Activated naive CD8-positive, alpha-beta T cell (primary cell): ENCODE measurements around the gene PPP1R12C.
"Not testable (repeated sequence)": the region's sequence is repeated elsewhere in the genome, so short reads cannot be mapped to it uniquely, and the experiment has no call there.

Experiments used
- H3K27ac Mint-ChIP-seq: one replicate; pipeline ENCODE4 v1.8.0; 2021; ENCODE audit warnings: mixed read lengths
- H3K27me3 Mint-ChIP-seq: one replicate; pipeline ENCODE4 v1.8.0; 2021; ENCODE audit warnings: mixed read lengths
- H3K36me3 Mint-ChIP-seq: one replicate; pipeline ENCODE4 v1.8.0; 2021; ENCODE audit warnings: mixed read lengths
- H3K4me1 Mint-ChIP-seq: one replicate; pipeline ENCODE4 v1.8.0; 2021; ENCODE audit warnings: low read depth, mixed read lengths
- H3K4me3 Mint-ChIP-seq: one replicate; pipeline ENCODE4 v1.8.0; 2021; ENCODE audit warnings: mild to moderate bottlenecking, mixed read lengths
- H3K9me3 Mint-ChIP-seq: one replicate; pipeline ENCODE4 v1.8.0; 2021; ENCODE audit warnings: low read depth, mixed read lengths

PPP1R12C gene

DNA sequence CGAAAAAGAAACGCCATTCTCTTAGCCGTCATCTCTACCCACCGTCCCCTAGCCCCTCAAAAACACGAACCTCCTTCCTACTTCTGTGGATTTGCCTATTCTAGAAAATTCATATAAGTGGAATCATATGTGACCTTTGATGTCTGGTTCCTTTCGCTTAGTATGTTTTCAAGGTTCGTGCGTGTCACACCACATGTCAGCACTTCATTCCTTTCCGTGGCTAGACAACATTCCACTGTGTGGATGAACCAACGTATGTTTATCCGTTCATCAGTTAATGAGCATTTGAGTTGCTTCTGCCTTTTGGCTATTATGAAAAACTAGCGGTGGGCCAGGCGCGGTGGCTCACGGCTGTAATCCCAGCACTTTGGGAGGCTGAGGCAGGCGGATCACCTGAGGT, 14.0 kb upstream of the PPP1R12C start:
- Mint-ChIP-seq H3K27ac (no peak overlapping the region), H3K9me3 (no peaks in the 10 kb centered on the region), H3K4me1 (no peaks in the 10 kb centered on the region), H3K27me3 (peaks cover 34% of the 10 kb centered on the region), H3K36me3 (no peaks in the 10 kb centered on the region), H3K4me3 (no peak overlapping the region)

DNA sequence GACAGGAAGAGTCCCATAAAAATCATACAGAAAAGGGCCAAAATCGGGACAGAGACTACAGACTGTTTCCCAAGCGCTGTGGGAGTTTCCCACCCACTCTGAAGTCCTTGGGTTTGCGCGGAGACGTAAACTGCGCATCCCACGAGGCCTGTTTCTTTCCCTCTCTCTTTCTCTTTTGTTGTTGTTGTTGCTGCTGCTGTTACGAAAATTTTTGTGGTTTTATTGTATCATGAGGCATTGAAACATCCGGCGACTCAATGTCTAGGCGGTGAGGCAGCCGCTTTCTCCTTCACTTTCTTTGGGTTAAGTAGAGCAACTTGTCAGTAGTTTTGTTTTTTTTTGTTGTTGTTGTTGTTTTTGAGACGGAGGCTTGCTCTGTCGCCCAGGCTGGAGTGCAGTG, 1.6 kb upstream of the PPP1R12C start:
- no peaks in the 10 kb centered on the region for H3K9me3 Mint-ChIP-seq
- no peak overlapping the region for H3K27ac Mint-ChIP-seq
- no peaks in the 10 kb centered on the region for H3K36me3 Mint-ChIP-seq
- peaks cover 29% of the 10 kb centered on the region for H3K4me1 Mint-ChIP-seq
- peak overlapping the region; percentile 98 for H3K4me3 Mint-ChIP-seq
- H3K27me3 Mint-ChIP-seq = peaks cover 8% of the 10 kb centered on the region

DNA sequence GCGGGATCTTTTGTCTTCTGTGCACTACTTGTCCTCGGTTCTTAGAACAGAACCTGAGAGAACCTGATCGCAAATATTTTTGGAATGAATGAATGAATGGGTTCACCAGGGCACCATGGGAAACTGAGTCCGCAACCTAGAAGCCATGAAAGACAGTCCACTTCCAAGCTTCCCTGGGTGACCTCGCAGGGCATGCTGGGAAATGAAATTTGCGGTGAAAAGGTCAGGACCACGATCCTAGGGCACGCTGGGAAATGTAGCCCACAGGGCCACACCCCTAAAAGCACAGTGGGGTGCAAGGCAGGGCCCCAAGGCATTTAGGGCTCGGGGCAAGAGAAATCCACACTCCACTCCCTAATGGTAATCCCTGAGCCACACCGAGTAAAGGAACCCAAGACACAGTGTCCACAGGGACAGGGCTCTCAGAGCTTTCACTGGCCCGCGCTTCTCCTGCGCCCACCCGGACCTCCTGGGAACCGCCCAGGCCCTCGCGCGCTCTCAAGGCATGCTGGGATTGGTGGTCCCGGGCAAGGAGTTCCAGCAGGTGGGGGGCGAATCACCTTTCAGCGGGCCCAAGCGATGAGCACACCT, 1.1 kb upstream of the PPP1R12C start:
- Mint-ChIP-seq H3K4me1 (peaks cover 29% of the 10 kb centered on the region), H3K36me3 (no peaks in the 10 kb centered on the region), H3K27me3 (peaks cover 2% of the 10 kb centered on the region), H3K4me3 (peak overlapping the region; percentile 98), H3K27ac (no peak overlapping the region), H3K9me3 (no peaks in the 10 kb centered on the region)

DNA sequence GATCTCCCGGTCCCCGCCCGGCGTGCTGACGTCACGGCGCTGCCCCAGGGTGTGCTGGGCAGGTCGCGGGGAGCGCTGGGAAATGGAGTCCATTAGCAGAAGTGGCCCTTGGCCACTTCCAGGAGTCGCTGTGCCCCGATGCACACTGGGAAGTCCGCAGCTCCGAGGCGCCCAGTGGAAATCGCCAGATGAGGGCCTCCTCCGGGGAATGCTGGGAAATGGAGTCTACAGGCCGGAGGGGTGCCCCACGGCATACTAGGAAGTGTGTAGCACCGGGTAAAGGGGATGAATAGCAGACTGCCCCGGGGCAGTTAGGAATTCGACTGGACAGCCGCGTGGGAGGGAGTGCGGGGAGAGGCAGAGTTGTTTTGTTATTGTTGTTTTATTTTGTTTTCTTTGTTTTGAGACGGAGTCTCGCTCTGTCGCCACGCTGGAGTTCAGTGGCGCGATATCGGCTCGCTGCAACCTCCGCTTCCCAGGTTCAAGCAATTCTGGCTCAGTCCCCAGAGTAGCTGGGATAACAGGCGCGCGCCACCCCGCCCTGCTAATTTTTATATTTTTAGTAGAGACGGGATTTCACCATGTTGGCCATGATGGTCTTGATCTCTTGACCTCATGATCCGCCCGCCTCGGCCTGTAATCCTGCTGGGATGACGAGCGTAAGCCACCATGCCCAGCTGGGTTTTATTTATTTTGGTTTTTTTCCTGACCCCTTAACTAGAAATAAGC, 390 bp upstream of the PPP1R12C start:
- H3K36me3 Mint-ChIP-seq = no peaks in the 10 kb centered on the region
- H3K4me1 Mint-ChIP-seq = peaks cover 29% of the 10 kb centered on the region
- no peaks in the 10 kb centered on the region for H3K27me3 Mint-ChIP-seq
- H3K4me3 Mint-ChIP-seq = peak overlapping the region; percentile 98
- H3K9me3 Mint-ChIP-seq = no peaks in the 10 kb centered on the region
- H3K27ac Mint-ChIP-seq = peak overlapping the region; percentile 90

DNA sequence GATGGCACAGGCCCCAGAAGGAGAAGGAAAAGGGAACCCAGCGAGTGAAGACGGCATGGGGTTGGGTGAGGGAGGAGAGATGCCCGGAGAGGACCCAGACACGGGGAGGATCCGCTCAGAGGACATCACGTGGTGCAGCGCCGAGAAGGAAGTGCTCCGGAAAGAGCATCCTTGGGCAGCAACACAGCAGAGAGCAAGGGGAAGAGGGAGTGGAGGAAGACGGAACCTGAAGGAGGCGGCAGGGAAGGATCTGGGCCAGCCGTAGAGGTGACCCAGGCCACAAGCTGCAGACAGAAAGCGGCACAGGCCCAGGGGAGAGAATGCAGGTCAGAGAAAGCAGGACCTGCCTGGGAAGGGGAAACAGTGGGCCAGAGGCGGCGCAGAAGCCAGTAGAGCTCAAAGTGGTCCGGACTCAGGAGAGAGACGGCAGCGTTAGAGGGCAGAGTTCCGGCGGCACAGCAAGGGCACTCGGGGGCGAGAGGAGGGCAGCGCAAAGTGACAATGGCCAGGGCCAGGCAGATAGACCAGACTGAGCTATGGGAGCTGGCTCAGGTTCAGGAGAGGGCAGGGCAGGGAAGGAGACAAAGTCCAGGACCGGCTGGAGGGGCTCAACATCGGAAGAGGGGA, 1.1 kb downstream of the PPP1R12C start:
- peak overlapping the region; percentile 89 for H3K27ac Mint-ChIP-seq
- peaks cover 29% of the 10 kb centered on the region for H3K4me1 Mint-ChIP-seq
- no peaks in the 10 kb centered on the region for H3K27me3 Mint-ChIP-seq
- peak overlapping the region; percentile 99 for H3K4me3 Mint-ChIP-seq
- no peaks in the 10 kb centered on the region for H3K9me3 Mint-ChIP-seq
- no peaks in the 10 kb centered on the region for H3K36me3 Mint-ChIP-seq

DNA sequence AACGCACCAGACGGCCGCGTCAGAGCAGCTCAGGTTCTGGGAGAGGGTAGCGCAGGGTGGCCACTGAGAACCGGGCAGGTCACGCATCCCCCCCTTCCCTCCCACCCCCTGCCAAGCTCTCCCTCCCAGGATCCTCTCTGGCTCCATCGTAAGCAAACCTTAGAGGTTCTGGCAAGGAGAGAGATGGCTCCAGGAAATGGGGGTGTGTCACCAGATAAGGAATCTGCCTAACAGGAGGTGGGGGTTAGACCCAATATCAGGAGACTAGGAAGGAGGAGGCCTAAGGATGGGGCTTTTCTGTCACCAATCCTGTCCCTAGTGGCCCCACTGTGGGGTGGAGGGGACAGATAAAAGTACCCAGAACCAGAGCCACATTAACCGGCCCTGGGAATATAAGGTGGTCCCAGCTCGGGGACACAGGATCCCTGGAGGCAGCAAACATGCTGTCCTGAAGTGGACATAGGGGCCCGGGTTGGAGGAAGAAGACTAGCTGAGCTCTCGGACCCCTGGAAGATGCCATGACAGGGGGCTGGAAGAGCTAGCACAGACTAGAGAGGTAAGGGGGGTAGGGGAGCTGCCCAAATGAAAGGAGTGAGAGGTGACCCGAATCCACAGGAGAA, 1.9 kb downstream of the PPP1R12C start:
- H3K27me3 Mint-ChIP-seq = no peaks in the 10 kb centered on the region
- H3K4me1 Mint-ChIP-seq = peaks cover 29% of the 10 kb centered on the region
- no peaks in the 10 kb centered on the region for H3K36me3 Mint-ChIP-seq
- H3K9me3 Mint-ChIP-seq = no peaks in the 10 kb centered on the region
- peak overlapping the region; percentile 89 for H3K27ac Mint-ChIP-seq
- H3K4me3 Mint-ChIP-seq = peak overlapping the region; percentile 99

DNA sequence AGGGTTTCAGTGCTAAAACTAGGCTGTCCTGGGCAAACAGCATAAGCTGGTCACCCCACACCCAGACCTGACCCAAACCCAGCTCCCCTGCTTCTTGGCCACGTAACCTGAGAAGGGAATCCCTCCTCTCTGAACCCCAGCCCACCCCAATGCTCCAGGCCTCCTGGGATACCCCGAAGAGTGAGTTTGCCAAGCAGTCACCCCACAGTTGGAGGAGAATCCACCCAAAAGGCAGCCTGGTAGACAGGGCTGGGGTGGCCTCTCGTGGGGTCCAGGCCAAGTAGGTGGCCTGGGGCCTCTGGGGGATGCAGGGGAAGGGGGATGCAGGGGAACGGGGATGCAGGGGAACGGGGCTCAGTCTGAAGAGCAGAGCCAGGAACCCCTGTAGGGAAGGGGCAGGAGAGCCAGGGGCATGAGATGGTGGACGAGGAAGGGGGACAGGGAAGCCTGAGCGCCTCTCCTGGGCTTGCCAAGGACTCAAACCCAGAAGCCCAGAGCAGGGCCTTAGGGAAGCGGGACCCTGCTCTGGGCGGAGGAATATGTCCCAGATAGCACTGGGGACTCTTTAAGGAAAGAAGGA, 2.8 kb downstream of the PPP1R12C start:
- Mint-ChIP-seq H3K27me3 (no peaks in the 10 kb centered on the region), H3K27ac (no peak overlapping the region)

DNA sequence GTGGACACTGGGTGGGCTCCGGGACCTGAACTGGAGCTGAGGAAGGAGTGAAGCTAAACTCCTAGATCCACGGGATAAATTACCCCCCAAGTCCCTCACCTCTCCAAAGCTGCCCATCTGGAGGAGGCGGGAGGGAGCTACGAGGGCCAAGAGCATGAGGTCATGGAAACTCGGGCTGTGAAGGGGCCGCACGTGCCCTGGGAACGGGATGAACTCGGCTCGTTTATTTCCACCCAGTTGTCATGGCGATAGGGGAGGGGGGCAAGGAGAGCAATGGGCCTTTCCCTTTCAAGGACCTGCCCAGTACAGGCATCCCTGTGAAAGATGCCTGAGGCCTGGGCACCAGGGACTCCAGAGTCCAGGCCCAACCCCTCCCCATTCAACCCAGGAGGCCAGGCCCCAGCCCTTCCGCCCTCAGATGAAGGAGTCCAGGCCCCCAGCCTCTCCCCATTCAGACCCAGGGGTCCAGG, 3.8 kb downstream of the PPP1R12C start:
- Mint-ChIP-seq H3K36me3 (no peaks in the 10 kb centered on the region), H3K27me3 (no peaks in the 10 kb centered on the region), H3K4me3 (no peak overlapping the region), H3K9me3 (no peaks in the 10 kb centered on the region), H3K4me1 (peaks cover 26% of the 10 kb centered on the region), H3K27ac (no peak overlapping the region)

More for the DNA sequence above, 2.8 kb downstream of the PPP1R12C start:
- no peaks in the 10 kb centered on the region for H3K9me3 Mint-ChIP-seq
- peak overlapping the region; percentile 99 for H3K4me3 Mint-ChIP-seq
- peaks cover 29% of the 10 kb centered on the region for H3K4me1 Mint-ChIP-seq
- H3K36me3 Mint-ChIP-seq = no peaks in the 10 kb centered on the region

DNA sequence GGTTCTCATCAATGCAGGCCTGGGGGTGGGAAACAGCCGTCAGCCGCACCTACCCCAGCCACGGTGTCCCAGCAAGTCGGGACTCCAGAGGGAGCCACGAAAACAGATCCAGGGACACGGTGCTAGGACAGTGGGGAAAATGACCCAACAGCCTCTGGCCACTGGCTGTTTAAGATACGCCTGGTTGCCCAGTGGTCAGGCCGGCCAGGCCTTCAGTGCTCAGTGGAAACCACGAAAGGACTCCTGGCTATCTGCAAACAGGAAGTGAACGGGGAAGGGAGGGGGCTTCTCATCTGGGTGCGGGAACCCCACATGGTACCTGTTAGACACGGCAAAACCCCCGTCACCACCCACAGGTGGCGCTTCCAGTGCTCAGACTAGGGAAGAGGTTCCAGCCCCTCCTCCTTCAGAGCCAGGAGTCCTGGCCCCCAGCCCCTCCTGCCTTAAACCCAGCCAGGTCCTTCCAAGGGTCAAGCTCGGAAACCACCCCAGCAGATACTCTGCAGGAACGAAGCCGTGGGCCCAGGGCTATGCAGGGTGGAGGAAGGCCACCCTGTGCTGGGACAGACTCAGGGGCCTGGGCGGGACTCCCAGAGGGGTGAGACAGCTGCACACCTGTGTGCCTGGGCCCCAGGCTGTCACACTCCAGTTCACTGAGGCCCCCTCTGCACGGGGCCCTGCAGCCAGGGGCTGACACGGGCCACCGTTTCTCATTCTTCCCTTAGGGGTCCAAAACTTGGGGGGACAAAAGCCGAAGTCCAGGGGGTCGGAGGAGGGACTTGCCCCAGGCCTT, 4.5 kb downstream of the PPP1R12C start:
- Mint-ChIP-seq H3K27me3 (no peaks in the 10 kb centered on the region), H3K27ac (no peak overlapping the region), H3K36me3 (no peaks in the 10 kb centered on the region), H3K9me3 (no peaks in the 10 kb centered on the region), H3K4me3 (no peak overlapping the region), H3K4me1 (peaks cover 22% of the 10 kb centered on the region)

DNA sequence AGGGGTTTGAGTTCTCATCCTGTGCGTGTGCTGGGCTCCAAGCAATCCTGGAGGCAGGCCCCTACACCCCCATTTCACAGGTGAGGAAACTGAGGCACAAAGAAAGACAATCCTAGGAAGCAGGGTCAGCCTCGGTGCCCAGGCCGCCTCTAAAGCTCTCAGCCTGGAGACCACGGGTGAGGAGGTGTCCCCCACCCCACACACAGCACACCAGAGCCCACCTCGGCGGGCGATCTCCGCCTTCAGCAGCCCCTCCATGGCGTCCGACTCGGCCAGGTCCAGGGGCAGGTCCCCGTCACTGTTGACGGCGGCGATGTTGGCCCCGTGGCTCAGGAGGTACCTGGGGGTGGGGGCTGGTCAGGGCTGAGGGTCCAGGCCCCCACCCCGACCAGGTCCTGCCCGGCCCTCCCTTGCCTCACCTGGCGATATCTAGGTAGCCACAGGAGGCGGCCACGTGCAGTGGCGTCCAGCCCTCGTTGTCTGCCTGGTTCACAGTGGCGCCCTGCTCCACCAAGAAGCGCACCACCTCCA, 5.1 kb downstream of the PPP1R12C start:
- Mint-ChIP-seq H3K9me3 (no peaks in the 10 kb centered on the region), H3K27me3 (no peaks in the 10 kb centered on the region), H3K4me1 (peaks cover 18% of the 10 kb centered on the region), H3K4me3 (no peak overlapping the region), H3K36me3 (no peaks in the 10 kb centered on the region), H3K27ac (no peak overlapping the region)

DNA sequence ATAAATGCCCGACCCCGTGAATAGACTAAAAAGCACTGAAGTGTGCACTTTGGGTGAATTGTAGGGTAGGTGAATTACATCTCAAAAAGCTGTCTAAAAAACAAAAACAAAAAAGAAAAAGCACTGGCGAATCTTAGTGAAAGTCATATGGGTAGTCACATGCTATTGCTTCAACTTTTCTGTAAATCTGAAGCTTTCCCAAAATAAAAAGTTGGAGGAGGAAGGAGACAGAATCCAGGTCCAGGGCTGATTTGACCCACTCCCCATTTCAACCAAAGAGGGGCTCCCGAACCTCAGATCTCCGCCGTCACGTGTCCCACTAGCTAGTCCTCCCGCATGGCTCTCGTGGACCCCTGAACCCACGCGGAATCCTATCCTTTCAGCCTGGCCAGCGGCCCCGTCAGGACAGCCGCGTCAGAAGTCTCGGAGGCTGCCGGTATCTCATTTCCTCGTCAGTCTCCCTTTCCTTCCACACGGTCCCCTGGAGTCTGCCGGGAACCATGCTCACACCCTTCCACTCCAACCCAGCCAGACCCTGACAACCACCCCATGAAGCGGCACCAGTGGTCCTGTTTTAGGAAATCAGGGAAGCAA, 6.1 kb downstream of the PPP1R12C start:
- Mint-ChIP-seq H3K4me1 (peaks cover 18% of the 10 kb centered on the region), H3K27ac (no peak overlapping the region), H3K9me3 (no peaks in the 10 kb centered on the region), H3K36me3 (peaks cover 4% of the 10 kb centered on the region), H3K27me3 (no peaks in the 10 kb centered on the region), H3K4me3 (no peak overlapping the region)

DNA sequence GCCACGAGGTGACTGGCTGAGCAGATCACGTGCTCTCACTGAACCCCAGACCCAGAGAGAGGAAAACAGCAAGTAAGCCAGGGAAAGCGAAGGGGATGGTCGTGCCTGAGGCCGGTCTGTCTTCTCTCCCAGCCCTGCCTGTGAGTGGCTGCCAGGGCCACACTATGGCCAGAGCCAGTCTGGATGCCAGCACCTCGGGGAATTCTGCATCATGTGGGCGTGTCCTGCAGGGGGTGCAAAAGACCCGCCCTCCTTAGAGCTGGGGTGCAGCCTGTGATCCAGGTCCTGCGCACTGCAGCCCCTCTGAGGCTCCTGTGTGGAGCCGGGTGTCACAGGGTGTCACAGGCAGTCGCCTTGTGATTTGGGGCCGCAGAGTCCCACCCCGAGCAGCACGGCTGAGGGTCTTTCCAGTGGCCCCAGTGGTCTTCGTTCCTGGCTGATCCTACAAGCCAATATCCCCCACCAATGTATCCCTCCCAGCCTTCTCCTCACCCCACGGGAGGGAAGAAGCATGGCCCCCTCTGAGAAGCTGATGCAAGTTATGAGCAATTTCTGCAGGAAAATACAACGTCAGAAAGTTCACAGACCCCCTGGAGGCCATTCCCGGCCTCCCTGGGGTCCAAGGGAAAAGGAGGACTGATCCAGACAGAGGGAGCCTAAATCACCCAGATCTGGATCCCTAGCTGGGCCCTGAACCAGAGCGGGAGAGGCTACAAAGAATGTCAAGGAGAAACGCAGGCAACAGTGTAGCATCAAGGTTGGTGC, 7.7 kb downstream of the PPP1R12C start:
- H3K27me3 Mint-ChIP-seq = no peaks in the 10 kb centered on the region
- peaks cover 6% of the 10 kb centered on the region for H3K4me1 Mint-ChIP-seq
- no peak overlapping the region for H3K27ac Mint-ChIP-seq
- H3K4me3 Mint-ChIP-seq = no peak overlapping the region
- H3K9me3 Mint-ChIP-seq = no peaks in the 10 kb centered on the region
- peaks cover 6% of the 10 kb centered on the region for H3K36me3 Mint-ChIP-seq

DNA sequence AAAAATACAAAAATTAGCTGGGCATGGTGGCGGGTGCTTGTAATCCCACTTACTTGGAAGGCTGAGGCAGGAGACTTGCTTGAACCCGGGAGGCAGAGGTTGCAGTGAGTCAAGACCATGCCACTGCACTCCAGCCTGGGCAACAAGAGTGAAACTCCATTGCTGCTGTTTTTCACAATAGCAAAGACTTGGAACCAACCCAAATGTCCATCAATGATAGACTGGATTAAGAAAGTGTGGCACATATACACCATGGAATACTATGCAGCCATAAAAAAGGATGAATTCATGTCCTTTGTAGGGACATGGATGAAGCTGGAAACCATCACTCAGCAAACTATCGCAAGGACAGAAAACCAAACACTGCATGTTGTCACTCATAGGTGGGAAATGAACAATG, 10.2 kb downstream of the PPP1R12C start:
- not testable (repeated sequence) for H3K27me3 Mint-ChIP-seq, H3K9me3 Mint-ChIP-seq, H3K27ac Mint-ChIP-seq, H3K4me1 Mint-ChIP-seq, H3K4me3 Mint-ChIP-seq
- H3K36me3 Mint-ChIP-seq = peaks cover 11% of the 10 kb centered on the region
